ENCODE measurements around the gene CSNK1G1.
A peak's percentile ranks its signal among the peaks of the same experiment; 100 is the strongest.
"Not testable (repeated sequence)": the region's sequence is repeated elsewhere in the genome, so short reads cannot be mapped to it uniquely, and the experiment has no call there.

CSNK1G1 gene

GRCh38 chr15:64285871-64286270 is 70.1 kb downstream of the CSNK1G1 start:
- DNase-seq = no peak

- no peak for DNase-seq
Observed at GRCh38 chr15:64285150-64285549, 70.8 kb downstream of the CSNK1G1 start.

GRCh38 chr15:64284042-64284441 is 71.9 kb downstream of the CSNK1G1 start:
- no peak for DNase-seq

DNA sequence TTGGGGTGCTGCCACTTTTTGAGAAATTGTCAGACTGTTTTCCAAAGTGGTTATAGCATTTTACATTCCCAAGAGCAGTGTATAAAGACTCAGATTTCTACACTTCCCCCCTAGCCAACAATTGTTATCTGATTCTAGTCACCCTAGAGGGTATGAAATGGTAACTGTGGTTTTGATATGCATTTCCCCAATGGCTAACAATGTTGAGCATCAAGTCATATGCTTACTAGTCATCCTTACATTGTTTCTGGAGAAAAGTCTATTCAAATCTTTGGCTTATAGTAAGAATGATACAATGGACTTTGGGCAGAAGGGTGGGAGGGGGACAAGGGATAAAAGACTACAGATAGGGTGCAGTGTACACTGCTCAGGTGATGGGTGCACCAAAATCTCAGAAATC is 73.3 kb downstream of the CSNK1G1 start:
- DNase-seq = no peak

GRCh38 chr15:64279131-64279530 is 76.8 kb downstream of the CSNK1G1 start:
- no peak for DNase-seq

DNA sequence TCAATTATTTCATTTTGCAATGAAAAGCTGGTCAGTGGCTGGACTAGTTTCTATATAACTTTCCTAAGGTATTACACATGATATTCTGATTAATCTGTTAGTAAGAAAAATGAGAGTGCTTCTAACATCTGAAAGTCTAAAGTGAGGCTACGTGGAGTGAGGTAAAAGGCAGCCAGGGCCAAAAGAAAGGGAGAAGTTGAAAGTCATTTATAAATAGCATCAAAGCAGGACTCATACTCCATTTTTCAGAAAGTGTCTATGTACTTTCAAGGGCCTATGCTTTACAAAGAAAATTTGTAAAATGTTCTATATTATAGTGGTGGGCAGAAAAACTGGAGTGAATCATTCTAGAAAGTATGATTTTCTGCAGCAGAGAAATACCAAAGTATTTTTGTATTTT is 80.0 kb downstream of the CSNK1G1 start:
- DNase-seq = no peak

- peak; percentile 68 for DNase-seq
Observed at GRCh38 chr15:64274341-64274950, 81.5 kb downstream of the CSNK1G1 start.

DNA sequence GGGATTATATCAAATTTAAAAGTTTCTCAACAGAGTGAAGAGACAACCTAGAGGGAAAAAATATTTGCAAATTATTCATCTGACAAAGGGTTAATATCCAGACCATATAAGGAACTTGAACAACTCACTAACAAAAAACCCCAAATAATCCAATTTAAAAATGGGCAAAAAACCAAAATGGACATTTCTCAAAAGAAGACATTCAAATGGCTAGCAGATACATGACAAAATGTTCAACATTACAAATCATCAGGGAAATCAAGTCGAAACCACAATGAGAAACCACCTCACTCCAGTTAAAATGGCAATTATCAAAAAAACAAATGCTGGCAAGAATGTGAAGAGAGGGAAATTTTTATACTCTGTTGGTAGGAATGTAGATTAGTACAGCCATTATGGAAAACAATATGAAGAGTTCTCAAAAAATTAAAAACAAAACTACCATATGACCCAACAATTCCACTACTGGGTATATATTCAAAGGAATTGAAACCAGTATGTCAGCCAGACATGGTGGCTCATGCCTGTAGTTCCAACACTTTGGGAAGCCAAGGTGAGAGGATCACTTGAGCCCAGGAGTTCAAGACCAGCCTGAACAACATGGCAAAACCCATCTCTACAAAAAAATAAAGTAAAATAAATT is 88.5 kb downstream of the CSNK1G1 start:
- no peak for DNase-seq

GRCh38 chr15:64265188-64265587 is 90.8 kb downstream of the CSNK1G1 start:
- DNase-seq = not testable (repeated sequence)

- DNase-seq = no peak
Observed at GRCh38 chr15:64264502-64264901, 91.5 kb downstream of the CSNK1G1 start.

- DNase-seq = no peak
Observed at GRCh38 chr15:64263567-64263966, 92.4 kb downstream of the CSNK1G1 start.

DNA sequence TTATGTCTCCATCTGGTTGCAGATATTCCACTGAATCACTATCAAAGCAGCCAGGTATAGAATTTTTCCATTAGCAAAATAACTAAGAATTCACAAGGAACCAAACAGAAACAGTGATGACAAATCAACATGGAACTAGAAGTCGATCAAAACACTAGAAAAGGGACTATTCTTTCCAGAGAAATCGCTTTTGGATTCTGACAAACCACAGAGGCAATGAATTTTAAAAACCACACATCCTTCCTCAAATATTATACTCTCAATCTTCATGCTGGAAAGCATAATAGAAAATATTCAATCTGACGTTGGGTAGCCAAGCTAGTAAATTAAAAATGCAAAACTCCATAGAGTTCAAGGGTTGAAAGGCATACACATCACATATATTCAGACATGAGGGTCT is 99.9 kb downstream of the CSNK1G1 start:
- DNase-seq = no peak

DNA sequence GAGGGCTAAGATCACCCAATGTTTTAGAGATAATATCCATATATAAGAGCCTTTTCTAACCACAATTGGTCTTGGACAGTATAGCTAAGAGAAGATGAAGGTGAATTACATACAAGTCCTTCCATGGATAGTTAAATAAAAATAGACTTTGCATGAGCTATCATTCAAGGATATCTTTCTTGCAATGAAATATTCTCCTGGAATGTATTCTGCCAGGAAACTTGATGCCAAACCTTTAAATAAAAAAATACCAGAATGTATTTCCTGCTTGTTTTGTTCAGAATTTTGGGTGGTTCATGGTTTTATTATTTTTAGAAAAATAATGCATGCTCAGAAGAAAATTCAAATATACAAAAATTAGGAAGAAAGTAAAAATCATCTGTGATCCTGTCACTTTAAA is 104.3 kb downstream of the CSNK1G1 start:
- DNase-seq = no peak

DNA sequence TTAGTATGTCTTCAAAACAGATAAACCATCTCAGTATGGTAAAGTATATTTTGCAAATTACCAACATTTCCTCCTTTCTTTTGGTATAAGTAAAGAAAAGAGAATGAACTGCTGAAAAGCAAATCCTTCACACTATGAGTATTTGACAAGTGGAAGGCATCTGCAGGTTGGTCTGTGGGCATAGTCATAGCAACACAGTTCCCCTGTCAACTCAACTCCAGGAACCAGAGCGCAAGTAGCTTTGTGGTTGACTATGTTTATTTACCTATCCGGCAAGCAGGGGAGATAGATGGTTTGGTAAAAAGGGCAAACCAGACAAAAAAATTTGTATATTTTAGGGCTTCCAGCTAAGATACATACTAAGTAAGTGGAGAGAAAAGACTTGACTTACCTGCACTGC is 104.9 kb downstream of the CSNK1G1 start:
- no peak for DNase-seq

GRCh38 chr15:64249883-64250575 is 105.9 kb downstream of the CSNK1G1 start:
- DNase-seq = no peak

- DNase-seq = no peak
Observed at GRCh38 chr15:64249406-64249805, 106.6 kb downstream of the CSNK1G1 start.

DNA sequence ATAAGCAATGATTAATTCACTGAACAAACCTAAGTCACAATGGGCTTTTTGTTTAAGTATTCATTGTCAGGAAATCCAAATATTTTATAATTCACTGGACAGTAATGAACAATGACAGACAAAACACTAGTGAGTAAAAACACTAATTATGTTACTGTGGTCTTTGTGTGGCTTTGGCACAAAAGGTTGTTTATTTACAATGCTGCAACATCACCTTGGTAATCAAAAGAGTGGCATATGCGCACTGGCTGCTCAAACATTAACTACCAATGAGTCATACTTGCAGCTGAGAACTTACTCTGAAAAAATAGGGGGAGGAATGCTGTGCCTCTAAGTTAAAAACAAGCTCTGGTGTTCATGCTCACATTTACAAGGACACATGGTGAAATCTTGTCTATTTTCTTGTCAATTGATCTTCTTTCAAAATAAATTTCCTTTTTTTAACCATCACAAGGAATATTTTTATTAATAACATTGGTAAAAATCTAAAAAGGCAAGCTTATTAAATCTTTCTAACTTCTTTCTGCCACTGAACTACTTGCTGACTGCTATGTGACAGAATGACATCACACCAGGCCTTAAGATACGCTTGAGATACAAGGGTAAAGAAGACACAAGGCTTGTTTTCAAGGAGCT is 107.9 kb downstream of the CSNK1G1 start:
- peak; percentile 76 for DNase-seq

- DNase-seq = no peak
Observed at GRCh38 chr15:64247535-64247905, 108.5 kb downstream of the CSNK1G1 start.

- DNase-seq = peak; percentile 10
Observed at GRCh38 chr15:64246364-64247189, 109.4 kb downstream of the CSNK1G1 start.

GRCh38 chr15:64245405-64245804 is 110.6 kb downstream of the CSNK1G1 start:
- DNase-seq = no peak

DNA sequence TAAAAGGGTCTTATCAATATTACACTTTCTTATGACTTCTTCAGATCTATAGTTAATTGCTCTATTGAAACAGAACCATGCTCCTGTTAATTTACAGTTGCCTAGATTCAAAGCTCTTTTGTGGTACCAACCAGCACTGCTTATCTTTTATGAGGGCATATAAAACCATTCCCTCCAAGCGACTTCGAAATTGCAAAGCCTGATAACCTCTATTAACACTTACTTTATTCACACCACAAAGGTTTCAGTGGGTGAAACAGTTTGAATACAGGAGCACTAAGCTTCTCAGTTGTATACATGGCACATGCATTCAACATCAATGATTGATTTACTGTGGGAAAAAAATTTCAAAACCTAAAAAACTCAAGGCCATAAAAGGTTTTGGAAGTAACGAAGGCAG is 118.3 kb downstream of the CSNK1G1 start:
- no peak for DNase-seq

GRCh38 chr15:64236156-64236894 is 119.6 kb downstream of the CSNK1G1 start:
- DNase-seq = no peak

Measured in NCI-H1105 treated with DMSO at 0.1 percent for 48 hours (cell line).